AG04449 (cell line): ENCODE measurements around the gene CACNA1I.

Experiments used
- CTCF ChIA-PET: fragments of 350-600 bp; formaldehyde crosslinking; extraction: SDS; loops from one replicate; lab custom pipeline; 2021; ENCODE audit warnings: antibody characterized with exemption; lab: Yijun Ruan, JAX
- POLR2A ChIA-PET: fragments of 400-600, 350-600 bp; formaldehyde crosslinking; extraction: SDS; loops from one replicate; lab custom pipeline; 2020; ENCODE audit warnings: antibody characterized with exemption, inconsistent platforms; lab: Yijun Ruan, JAX
- DNase-seq: peaks from one replicate; pipeline ENCODE4 v3.0.0-alpha.2; 2010; ENCODE audit warnings: low read depth, low spot score
- H3K4me3 ChIP-seq: 2 replicates; pipeline ENCODE4 v1.5.1; 2011; ENCODE audit warnings: low read depth, mild to moderate bottlenecking, control low read depth, low read length
- CTCF ChIP-seq: IDR thresholded peaks from one replicate; pipeline ENCODE4 v1.5.1; 2011; ENCODE audit warnings: mild to moderate bottlenecking, moderate library complexity, low read length, control low read depth, inconsistent platforms; ENCODE audit not compliant: insufficient read depth; ENCODE audit errors: missing control alignments

CACNA1I gene

GRCh38 chr22:39664485-39665200, 94.1 kb downstream of the CACNA1I start:
- CTCF ChIA-PET, result no interaction called here
- POLR2A ChIA-PET, result no interaction called here
- no peak for TF ChIP-seq CTCF
- no peak overlapping the region for H3K4me3 ChIP-seq
- no peak for DNase-seq

DNA sequence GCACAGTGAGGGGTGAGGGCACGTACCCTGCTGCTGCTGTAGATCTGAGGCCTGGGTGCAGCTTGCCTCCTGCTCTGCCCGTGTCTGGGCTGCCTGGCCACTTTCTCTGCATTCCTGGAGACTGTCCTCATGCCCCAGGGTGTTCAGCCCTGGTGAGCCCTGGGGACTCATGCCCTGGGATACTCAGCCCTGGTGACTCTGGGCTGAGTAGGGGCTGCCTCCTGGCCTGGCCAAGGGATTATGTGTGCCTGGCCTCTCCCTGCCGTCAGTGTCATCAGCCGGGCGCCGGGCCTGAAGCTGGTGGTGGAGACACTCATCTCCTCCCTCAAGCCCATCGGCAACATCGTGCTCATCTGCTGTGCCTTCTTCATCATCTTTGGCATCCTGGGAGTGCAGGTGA, 94.7 kb downstream of the CACNA1I start:
- POLR2A ChIA-PET, result no interaction called here
- no peak for TF ChIP-seq CTCF
- CTCF ChIA-PET, result no interaction called here
- H3K4me3 ChIP-seq, result no peak overlapping the region
- DNase-seq, result no peak

- ChIA-PET POLR2A (no interaction called here), CTCF (no interaction called here)
- TF ChIP-seq CTCF, result no peak
- H3K4me3 ChIP-seq, result no peak overlapping the region
- DNase-seq, result no peak
Observed at GRCh38 chr22:39665661-39666431, 95.3 kb downstream of the CACNA1I start.

GRCh38 chr22:39666495-39666894, 95.9 kb downstream of the CACNA1I start:
- no peak overlapping the region for H3K4me3 ChIP-seq
- ChIA-PET CTCF (no interaction called here), POLR2A (no interaction called here)
- no peak for TF ChIP-seq CTCF
- DNase-seq, result no peak

- DNase-seq, result no peak
- ChIA-PET CTCF (no interaction called here), POLR2A (no interaction called here)
- H3K4me3 ChIP-seq, result no peak overlapping the region
- no peak for TF ChIP-seq CTCF
Observed at GRCh38 chr22:39666926-39667325, 96.4 kb downstream of the CACNA1I start.

DNA sequence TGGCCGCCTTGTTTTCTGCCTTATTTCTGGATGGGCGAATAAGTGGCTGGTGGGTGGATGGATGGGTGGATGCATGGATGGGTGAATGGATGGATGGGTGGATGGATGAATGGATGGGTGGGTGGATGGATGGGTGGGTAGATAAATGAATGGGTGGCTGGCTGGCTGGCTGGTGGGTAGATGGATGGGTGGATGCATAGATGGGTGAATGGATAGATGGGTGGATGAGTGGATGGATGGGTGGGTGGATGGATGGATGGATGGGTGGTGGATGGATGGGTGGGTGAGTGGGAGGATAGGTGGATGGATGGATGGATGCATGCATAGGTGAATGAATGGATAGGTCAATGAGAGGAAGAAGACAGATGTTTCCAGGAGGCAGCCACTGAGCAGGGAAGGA, 98.9 kb downstream of the CACNA1I start:
- DNase-seq, result no peak
- CTCF ChIA-PET, result no interaction called here
- TF ChIP-seq CTCF, result no peak
- H3K4me3 ChIP-seq, result no peak overlapping the region
- POLR2A ChIA-PET, result no interaction called here
